ENCODE measurements around the gene TMEM120A.

DNA sequence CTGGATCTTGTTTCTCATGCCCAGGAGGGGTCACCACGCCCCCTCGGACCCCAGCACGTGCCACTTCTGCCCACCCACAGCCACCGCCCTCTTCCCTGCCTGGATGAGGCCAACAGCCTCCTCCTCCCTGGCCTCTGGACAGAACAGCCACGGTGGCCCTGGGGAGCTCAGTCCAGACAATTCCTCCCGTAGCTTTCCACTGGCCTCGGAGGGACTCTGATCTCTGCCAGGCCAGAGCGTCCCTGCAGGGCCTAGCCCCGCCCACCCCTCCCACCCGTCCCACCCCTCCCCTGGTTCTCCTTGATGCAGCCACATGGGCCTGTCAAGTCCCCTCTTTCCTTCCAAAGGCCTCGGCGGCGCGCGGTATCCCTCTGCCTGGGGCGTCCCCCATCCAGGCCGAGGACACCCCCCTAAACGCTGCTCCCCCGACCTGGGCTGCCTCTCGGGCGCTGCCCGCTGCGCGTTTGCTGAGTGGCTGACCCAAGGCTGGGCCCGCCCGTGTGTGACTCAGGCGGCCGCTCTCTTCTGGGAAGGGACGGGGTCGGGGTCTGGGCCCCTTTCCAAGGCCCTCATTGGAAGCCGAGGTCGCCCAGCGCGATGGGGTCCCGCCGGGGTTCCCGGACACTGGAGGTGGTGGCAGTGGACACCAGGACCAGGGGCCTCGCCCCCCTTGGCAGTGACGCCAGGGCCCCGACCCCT is 557 bp downstream of the TMEM120A start:
- TF ChIP-seq, protein P1, sequence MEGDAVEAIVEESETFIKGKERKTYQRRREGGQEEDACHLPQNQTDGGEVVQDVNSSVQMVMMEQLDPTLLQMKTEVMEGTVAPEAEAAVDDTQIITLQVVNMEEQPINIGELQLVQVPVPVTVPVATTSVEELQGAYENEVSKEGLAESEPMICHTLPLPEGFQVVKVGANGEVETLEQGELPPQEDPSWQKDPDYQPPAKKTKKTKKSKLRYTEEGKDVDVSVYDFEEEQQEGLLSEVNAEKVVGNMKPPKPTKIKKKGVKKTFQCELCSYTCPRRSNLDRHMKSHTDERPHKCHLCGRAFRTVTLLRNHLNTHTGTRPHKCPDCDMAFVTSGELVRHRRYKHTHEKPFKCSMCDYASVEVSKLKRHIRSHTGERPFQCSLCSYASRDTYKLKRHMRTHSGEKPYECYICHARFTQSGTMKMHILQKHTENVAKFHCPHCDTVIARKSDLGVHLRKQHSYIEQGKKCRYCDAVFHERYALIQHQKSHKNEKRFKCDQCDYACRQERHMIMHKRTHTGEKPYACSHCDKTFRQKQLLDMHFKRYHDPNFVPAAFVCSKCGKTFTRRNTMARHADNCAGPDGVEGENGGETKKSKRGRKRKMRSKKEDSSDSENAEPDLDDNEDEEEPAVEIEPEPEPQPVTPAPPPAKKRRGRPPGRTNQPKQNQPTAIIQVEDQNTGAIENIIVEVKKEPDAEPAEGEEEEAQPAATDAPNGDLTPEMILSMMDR (IDR thresholded peaks at IDR 0.05; ENCODE audit: insufficient read depth, low read length): no peak
- no peak for TF ChIP-seq POLR2AphosphoS5 (IDR thresholded peaks at IDR 0.05; ENCODE audit: low read depth)
- TF ChIP-seq, protein P2, sequence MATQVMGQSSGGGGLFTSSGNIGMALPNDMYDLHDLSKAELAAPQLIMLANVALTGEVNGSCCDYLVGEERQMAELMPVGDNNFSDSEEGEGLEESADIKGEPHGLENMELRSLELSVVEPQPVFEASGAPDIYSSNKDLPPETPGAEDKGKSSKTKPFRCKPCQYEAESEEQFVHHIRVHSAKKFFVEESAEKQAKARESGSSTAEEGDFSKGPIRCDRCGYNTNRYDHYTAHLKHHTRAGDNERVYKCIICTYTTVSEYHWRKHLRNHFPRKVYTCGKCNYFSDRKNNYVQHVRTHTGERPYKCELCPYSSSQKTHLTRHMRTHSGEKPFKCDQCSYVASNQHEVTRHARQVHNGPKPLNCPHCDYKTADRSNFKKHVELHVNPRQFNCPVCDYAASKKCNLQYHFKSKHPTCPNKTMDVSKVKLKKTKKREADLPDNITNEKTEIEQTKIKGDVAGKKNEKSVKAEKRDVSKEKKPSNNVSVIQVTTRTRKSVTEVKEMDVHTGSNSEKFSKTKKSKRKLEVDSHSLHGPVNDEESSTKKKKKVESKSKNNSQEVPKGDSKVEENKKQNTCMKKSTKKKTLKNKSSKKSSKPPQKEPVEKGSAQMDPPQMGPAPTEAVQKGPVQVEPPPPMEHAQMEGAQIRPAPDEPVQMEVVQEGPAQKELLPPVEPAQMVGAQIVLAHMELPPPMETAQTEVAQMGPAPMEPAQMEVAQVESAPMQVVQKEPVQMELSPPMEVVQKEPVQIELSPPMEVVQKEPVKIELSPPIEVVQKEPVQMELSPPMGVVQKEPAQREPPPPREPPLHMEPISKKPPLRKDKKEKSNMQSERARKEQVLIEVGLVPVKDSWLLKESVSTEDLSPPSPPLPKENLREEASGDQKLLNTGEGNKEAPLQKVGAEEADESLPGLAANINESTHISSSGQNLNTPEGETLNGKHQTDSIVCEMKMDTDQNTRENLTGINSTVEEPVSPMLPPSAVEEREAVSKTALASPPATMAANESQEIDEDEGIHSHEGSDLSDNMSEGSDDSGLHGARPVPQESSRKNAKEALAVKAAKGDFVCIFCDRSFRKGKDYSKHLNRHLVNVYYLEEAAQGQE (IDR thresholded peaks at IDR 0.05; ENCODE audit: insufficient replicate concordance, low read depth): no peak
- no peak for TF ChIP-seq SPI1 (IDR thresholded peaks at IDR 0.05; ENCODE audit: borderline replicate concordance, low read depth)
- TF ChIP-seq GABPA (IDR thresholded peaks at IDR 0.05; ENCODE audit: low read depth): no peak

All from HL-60 (cell line).